ENCODE data around the gene SLC34A3.

Gene SLC34A3

DNA sequence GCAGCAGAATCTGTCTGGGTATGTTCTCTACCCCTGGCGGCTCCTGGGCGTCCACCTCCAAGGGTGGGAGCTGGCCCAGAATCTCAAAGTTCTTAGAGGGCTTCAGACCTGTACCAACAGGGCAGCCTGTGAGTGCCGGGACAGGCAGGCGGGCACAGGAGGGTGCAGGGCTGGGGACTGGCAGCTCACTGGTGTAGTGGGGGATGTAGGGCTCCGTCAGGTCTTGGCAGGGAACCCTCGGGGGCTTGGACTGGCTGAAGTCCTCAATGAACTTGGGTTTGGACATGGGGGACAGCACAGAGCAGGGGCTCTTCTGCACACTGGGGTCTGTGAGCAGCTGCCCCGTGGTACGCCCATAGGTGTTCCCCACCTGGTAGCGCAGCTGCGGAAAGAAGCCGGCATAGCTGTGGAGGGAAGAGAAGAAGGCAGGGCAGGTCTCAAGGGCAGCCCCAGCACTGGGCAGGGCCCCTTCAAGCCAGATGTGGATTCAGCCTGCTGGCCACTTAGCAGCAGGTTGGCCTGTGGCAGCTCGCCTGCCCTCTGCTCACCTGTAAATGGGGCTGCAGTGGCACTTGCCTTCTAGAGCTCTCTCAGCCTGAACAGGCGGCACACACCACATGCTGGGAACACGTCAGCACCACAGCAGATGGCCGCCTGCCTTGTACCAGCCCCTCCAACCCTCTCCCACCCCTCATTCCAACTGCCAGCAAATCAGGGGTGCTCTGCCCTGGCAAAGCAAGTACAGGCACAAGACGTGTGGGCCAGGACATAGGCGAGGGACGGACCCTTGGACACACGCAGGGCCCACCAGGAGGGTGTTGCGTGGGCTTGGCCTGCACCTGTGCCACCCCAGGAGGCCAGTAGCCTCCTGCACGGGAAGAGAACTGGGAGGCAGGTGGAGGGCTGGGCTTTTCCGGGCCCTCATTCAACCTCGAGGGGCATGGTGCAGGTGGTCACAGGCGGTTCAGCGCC, 15.0 kb downstream of the SLC34A3 start:
- TF ChIP-seq TCF12 (IDR thresholded peaks at IDR 0.05; ENCODE audit: low read depth) (no peak), NFIC (IDR thresholded peaks at IDR 0.05) (no peak), EGR1 (IDR thresholded peaks at IDR 0.05) (no peak), RAD21 (IDR thresholded peaks at IDR 0.05; ENCODE audit: low read depth) (no peak), CEBPB (IDR thresholded peaks at IDR 0.05) (no peak), FOXM1 (IDR thresholded peaks at IDR 0.05; ENCODE audit: borderline replicate concordance, low read depth) (no peak), TEAD4 (IDR thresholded peaks at IDR 0.05) (no peak), CREB1 (IDR thresholded peaks at IDR 0.05; ENCODE audit: low read depth) (no peak), EP300 (IDR thresholded peaks at IDR 0.05; ENCODE audit: borderline replicate concordance) (no peak), TAF1 (IDR thresholded peaks at IDR 0.05; ENCODE audit: low read depth) (no peak), ZBTB7A (IDR thresholded peaks at IDR 0.05; ENCODE audit: low read depth) (no peak), YY1 (IDR thresholded peaks at IDR 0.05; ENCODE audit: low read depth) (no peak)
- TF ChIP-seq, protein P1, sequence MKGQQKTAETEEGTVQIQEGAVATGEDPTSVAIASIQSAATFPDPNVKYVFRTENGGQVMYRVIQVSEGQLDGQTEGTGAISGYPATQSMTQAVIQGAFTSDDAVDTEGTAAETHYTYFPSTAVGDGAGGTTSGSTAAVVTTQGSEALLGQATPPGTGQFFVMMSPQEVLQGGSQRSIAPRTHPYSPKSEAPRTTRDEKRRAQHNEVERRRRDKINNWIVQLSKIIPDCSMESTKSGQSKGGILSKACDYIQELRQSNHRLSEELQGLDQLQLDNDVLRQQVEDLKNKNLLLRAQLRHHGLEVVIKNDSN (IDR thresholded peaks at IDR 0.05) = no peak
- TF ChIP-seq, protein P2, sequence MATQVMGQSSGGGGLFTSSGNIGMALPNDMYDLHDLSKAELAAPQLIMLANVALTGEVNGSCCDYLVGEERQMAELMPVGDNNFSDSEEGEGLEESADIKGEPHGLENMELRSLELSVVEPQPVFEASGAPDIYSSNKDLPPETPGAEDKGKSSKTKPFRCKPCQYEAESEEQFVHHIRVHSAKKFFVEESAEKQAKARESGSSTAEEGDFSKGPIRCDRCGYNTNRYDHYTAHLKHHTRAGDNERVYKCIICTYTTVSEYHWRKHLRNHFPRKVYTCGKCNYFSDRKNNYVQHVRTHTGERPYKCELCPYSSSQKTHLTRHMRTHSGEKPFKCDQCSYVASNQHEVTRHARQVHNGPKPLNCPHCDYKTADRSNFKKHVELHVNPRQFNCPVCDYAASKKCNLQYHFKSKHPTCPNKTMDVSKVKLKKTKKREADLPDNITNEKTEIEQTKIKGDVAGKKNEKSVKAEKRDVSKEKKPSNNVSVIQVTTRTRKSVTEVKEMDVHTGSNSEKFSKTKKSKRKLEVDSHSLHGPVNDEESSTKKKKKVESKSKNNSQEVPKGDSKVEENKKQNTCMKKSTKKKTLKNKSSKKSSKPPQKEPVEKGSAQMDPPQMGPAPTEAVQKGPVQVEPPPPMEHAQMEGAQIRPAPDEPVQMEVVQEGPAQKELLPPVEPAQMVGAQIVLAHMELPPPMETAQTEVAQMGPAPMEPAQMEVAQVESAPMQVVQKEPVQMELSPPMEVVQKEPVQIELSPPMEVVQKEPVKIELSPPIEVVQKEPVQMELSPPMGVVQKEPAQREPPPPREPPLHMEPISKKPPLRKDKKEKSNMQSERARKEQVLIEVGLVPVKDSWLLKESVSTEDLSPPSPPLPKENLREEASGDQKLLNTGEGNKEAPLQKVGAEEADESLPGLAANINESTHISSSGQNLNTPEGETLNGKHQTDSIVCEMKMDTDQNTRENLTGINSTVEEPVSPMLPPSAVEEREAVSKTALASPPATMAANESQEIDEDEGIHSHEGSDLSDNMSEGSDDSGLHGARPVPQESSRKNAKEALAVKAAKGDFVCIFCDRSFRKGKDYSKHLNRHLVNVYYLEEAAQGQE (IDR thresholded peaks at IDR 0.05; ENCODE audit: low read depth) = no peak
- TF ChIP-seq, protein P3, sequence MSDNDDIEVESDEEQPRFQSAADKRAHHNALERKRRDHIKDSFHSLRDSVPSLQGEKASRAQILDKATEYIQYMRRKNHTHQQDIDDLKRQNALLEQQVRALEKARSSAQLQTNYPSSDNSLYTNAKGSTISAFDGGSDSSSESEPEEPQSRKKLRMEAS (IDR thresholded peaks at IDR 0.05) = no peak

DNA sequence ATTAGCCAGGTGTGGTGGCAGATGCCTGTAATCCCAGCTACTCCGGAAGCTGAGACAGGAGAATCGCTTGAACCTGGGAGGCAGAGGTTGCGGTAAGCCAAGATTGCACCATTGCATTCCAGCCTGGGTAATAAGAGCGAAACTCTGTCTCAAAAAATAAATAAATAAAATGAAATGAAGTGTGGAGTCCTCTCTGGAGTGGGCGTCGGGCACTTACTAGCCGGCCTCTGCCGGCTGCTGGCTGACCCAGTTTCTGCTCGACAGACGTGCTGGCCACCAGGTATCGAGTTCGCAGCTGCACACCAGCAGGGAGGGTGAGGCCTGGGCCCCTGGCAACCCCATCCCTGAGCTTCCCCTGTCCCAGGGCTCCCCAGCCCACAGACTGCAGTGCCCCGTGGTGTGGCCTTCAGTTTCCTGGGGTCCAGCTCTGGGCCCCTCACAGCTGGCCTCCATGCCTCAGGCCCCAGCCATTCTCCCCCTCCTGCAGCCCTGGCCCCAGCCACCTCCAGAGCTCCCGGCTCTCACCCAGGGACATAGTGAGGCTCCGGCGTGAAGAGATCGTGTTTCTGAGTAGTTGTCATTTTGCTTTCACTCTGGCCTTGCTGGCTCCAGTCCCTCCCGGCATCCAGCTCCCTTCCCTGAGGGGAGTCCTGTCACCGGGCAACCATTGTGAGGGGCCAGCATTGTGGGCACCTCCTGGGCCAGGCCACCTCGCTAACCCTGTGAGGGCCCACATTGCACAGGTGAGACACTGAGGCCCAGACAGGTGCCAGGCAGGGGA, 16.6 kb downstream of the SLC34A3 start:
- no peak for TF ChIP-seq TCF12 (IDR thresholded peaks at IDR 0.05; ENCODE audit: low read depth)
- TF ChIP-seq NFIC (IDR thresholded peaks at IDR 0.05) = no peak
- no peak for TF ChIP-seq YY1 (IDR thresholded peaks at IDR 0.05; ENCODE audit: low read depth)
- no peak for TF ChIP-seq ZBTB7A (IDR thresholded peaks at IDR 0.05; ENCODE audit: low read depth)
- TF ChIP-seq RAD21 (IDR thresholded peaks at IDR 0.05; ENCODE audit: low read depth) = no peak

DNA sequence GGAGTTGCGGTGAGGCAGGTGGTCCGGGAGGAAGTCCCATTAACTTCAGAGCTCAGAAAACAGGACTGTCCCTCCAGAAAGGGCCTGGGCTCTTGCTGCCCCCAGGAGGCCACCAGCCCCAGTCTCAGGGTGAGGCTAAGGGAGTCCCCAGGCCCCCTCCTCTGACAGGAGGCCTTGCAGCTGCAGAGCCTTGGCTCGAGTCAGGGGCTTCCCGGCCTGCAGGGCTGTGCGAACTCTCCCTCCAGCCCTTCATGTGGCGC, 17.1 kb downstream of the SLC34A3 start:
- TF ChIP-seq TCF12 (IDR thresholded peaks at IDR 0.05; ENCODE audit: low read depth) = no peak

DNA sequence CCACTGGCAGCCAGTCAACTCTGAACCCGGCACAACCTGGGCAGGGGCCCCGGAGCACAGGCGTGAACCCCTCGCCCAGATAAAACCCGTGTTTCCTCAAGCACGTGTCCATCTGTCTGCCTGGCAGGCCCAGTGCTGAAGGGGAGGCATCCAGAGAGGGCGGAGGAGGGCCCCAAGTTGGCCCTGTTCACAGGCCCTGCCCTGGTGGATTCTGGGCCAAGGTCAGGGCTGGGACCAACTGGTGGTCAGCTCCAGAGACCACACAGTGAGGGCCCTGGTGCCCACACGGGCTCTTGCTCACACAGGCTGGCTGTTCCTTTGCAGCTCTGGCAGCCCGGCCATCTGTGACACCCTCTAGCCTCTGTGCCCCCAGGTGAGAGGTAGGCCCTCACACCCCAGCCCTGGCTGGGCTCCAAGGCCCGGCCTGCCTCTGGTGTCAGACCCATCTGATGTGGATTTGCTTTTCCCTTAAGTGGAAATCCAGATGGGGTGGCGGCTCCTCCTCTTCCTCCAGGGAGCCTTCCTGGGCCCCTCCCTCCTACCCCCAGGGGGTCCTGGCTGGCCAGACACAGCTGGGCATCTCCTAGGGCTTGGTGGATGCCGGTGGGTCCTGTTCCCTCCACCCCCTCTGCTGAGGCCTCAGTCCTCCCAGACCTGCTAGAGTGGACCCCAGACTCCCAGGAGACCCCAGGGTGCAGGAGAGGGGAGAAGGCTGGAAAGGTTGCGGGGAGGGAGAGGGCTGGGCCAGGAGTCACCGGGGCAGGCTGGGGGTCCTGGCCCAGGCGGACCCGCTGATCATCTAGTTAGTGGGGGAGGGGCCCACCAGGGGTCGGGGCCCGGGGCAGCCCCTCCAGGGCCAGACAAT, 19.9 kb downstream of the SLC34A3 start:
- TF ChIP-seq ZBTB7A (IDR thresholded peaks at IDR 0.05; ENCODE audit: low read depth) (no peak), TCF12 (IDR thresholded peaks at IDR 0.05; ENCODE audit: low read depth) (no peak), EP300 (IDR thresholded peaks at IDR 0.05; ENCODE audit: borderline replicate concordance) (no peak)
- TF ChIP-seq, protein P3 (IDR thresholded peaks at IDR 0.05) = no peak
- TF ChIP-seq, protein P1 (IDR thresholded peaks at IDR 0.05) = no peak

DNA sequence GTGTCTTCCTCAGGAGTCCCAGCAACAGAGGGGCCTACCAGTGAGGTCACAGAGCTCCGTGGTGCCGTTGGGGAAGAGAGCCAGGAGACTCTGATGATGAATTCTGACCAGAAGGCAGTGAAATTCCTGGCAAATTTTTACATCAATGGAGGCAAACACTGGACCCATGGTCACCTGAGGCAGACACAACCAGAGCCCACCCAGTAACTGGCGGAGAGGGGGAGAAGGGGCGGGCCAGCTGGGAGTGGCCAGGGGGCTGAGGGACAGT, 20.4 kb downstream of the SLC34A3 start, which contains the start of gene STPG3:
TSS of gene STPG3 (plus strand) at position 93 of the 268 bp plus-strand sequence. CDS start at position 94, 1 bp downstream.
- TF ChIP-seq NFIC (IDR thresholded peaks at IDR 0.05) (no peak), FOXM1 (IDR thresholded peaks at IDR 0.05; ENCODE audit: borderline replicate concordance, low read depth) (no peak), CREB1 (IDR thresholded peaks at IDR 0.05; ENCODE audit: low read depth) (no peak), TAF1 (IDR thresholded peaks at IDR 0.05; ENCODE audit: low read depth) (no peak), ZBTB7A (IDR thresholded peaks at IDR 0.05; ENCODE audit: low read depth) (no peak), EGR1 (IDR thresholded peaks at IDR 0.05) (no peak), CEBPB (IDR thresholded peaks at IDR 0.05) (no peak), RAD21 (IDR thresholded peaks at IDR 0.05; ENCODE audit: low read depth) (no peak), TCF12 (IDR thresholded peaks at IDR 0.05; ENCODE audit: low read depth) (no peak), EP300 (IDR thresholded peaks at IDR 0.05; ENCODE audit: borderline replicate concordance) (no peak), YY1 (IDR thresholded peaks at IDR 0.05; ENCODE audit: low read depth) (no peak), TEAD4 (IDR thresholded peaks at IDR 0.05) (no peak)
- TF ChIP-seq, protein P3 (IDR thresholded peaks at IDR 0.05) = no peak
- TF ChIP-seq, protein P1 (IDR thresholded peaks at IDR 0.05) = no peak
- TF ChIP-seq, protein P2 (IDR thresholded peaks at IDR 0.05; ENCODE audit: low read depth) = no peak
